Lung (tissue), 12 donors: Measurements from ENCODE around the gene PTPRG. TPM values are rescaled to one million over a fixed set of nuclear protein-coding genes. Genes with fewer than 3 reads are reported as not detected.

Source experiments
- ATAC-seq: fragments of 200-7000 bp; cut with Tn5 transposase; one replicate; pipeline ENCODE4 v1.9.1; 2020; ENCODE audit warnings: moderate number of reproducible peaks; ENCODE audit not compliant: insufficient read depth, low FRiP score
- DNase-seq, 3 donors: peaks; one replicate each; pipeline ENCODE4 v3.0.0-alpha.2; 2013 to 2017
- H3K27ac ChIP-seq, 2 donors: one replicate each; pipeline ENCODE4 v1.5.1; 2013; ENCODE audit warnings: mild to moderate bottlenecking in 2 of 2, moderate library complexity in 2 of 2, control low read depth in 1 of 2, inconsistent platforms in 1 of 2, low read depth in 1 of 2, low read length in 1 of 2
- H3K27me3 ChIP-seq, 3 donors: one replicate each; pipeline ENCODE4 v1.5.1; 2013; ENCODE audit warnings: low read length in 2 of 3; ENCODE audit not compliant: control insufficient read depth in 3 of 3, insufficient read depth in 3 of 3
- H3K36me3 ChIP-seq, 4 donors: one replicate each; pipeline ENCODE4 v1.5.1; 2013; ENCODE audit warnings: low read length in 4 of 4, mild to moderate bottlenecking in 1 of 4, moderate library complexity in 1 of 4; ENCODE audit not compliant: control insufficient read depth in 4 of 4, insufficient read depth in 4 of 4
- H3K4me1 ChIP-seq, 5 donors: one replicate each; pipeline ENCODE4 v1.5.1; 2013; ENCODE audit warnings: low read length in 5 of 5, mild to moderate bottlenecking in 2 of 5, moderate library complexity in 1 of 5; ENCODE audit not compliant: control insufficient read depth in 5 of 5, insufficient read depth in 5 of 5
- H3K4me3 ChIP-seq: one replicate; pipeline ENCODE4 v1.5.1; 2013; ENCODE audit warnings: mild to moderate bottlenecking, control low read depth, moderate library complexity
- H3K9ac ChIP-seq, 2 donors: one replicate each; pipeline ENCODE4 v1.5.1; 2013; ENCODE audit warnings: low read length in 2 of 2, control low read depth in 1 of 2; ENCODE audit not compliant: insufficient read depth in 1 of 2
- H3K9me3 ChIP-seq, 4 donors: one replicate each; pipeline ENCODE4 v1.5.1; 2013; ENCODE audit warnings: low read length in 3 of 4, mild to moderate bottlenecking in 1 of 4, moderate library complexity in 1 of 4; ENCODE audit not compliant: control insufficient read depth in 4 of 4, insufficient read depth in 3 of 4
- CTCF ChIP-seq: IDR thresholded peaks from 2 replicates; pipeline ENCODE4 v1.5.1; 2012; ENCODE audit warnings: mild to moderate bottlenecking; ENCODE audit errors: control extremely low read depth, extremely low read depth
- WGBS, 2 donors: extraction: QIAGEN DNeasy Blood & Tissue Kit; methylation state at CpG; one replicate each; pipeline ENCODE4 v1.1.7; 2013; 5-methylcytosine and 5-hydroxymethylcytosine counted together
- polyA plus RNA-seq, 2 donors: library from polyadenylated mRNA; stranded (reverse); fragments of 200-250 nt; gene quantifications; one replicate each; pipeline ENCODE4 v1.2.1, GENCODE V29; 2013
- total RNA-seq, 2 donors: library from RNA; depleted of rRNA in 1 of 2; stranded (reverse); fragments of >200 nt in 1 of 2; gene quantifications; one replicate each; pipeline ENCODE4 v1.2.1, GENCODE V29; 2014 to 2021
- donor health status: control.
- donor health status: control.
- donor health status: Bipolar disorder and iron deficiency.
- donor health status: healthy.
- donor health status: DM: yes; HTN: yes; CAD: no.

Gene PTPRG
- total and polyA plus RNA-seq, 4 donors: 8.5 to 131 (median 75.9) TPM

GRCh38 chr3:62183969-62184368 lies 622.6 kb downstream of the PTPRG start:
- DNase-seq (no peak), ATAC-seq (no peak)
- Histone ChIP-seq H3K9ac (no peak overlapping the region), H3K36me3 (peaks cover 0 to 2% (median 0%) of the 10 kb centered on the region in 4 donors), H3K4me1 (peaks cover 0 to 18% (median 0%) of the 10 kb centered on the region in 5 donors), H3K27ac (no peak overlapping the region), H3K4me3 (no peak overlapping the region), H3K27me3 (no peaks in the 10 kb centered on the region), H3K9me3 (no peaks in the 10 kb centered on the region)
- TF ChIP-seq CTCF: no peak
- 94% methylated on average over 10 of the region's 10 CpGs for WGBS, 2 donors

- DNase-seq: peak in 1 of 3 donors; percentile 17
- Histone ChIP-seq H3K4me1 (peaks cover 0 to 21% (median 0%) of the 10 kb centered on the region in 5 donors), H3K4me3 (no peak overlapping the region), H3K27ac (no peak overlapping the region), H3K27me3 (no peaks in the 10 kb centered on the region), H3K9me3 (no peaks in the 10 kb centered on the region), H3K9ac (no peak overlapping the region), H3K36me3 (peaks cover 0 to 2% (median 0%) of the 10 kb centered on the region in 4 donors)
- ATAC-seq: no peak
- TF ChIP-seq CTCF: no peak
- 47 to 60% methylated on average over 7 of the region's 7 CpGs for WGBS, 2 donors
Observed at GRCh38 chr3:62184559-62184958, 623.2 kb downstream of the PTPRG start.

DNA sequence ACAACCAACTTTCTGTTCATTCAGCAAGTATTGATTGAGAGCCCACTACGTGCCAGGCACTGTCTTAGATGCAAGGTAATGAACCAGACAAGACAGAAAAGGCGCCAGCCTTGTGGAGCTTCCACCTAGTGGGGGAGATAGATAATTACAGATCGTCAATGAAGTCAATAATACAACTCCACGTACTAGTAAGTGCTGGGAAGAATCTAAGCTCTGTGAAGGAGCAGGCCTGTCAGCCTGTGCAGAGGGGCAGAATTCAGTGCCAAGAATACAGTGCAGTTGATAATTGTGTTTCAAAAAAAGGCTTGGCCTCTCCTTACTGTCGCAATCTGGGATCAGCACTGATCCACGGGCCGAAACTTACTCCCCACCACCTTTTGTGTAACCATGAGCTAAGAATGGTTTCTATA lies 625.7 kb downstream of the PTPRG start:
- Histone ChIP-seq H3K27me3 (no peaks in the 10 kb centered on the region), H3K4me3 (no peak overlapping the region), H3K9ac (no peak overlapping the region), H3K4me1 (peaks cover 0 to 21% (median 0%) of the 10 kb centered on the region in 5 donors), H3K36me3 (peaks cover 0 to 11% (median 5%) of the 10 kb centered on the region in 4 donors), H3K9me3 (no peaks in the 10 kb centered on the region), H3K27ac (peak overlapping the region in 1 of 2 donors; percentile 5)
- DNase-seq: peak; percentile 20 to 74 (median 66)
- 66 to 72% methylated on average over 7 of the region's 7 CpGs for WGBS, 2 donors
- ATAC-seq: no peak
- TF ChIP-seq CTCF: no peak
